Measurements from ENCODE around the gene PRKCA.

PRKCA gene

GRCh38 chr17:66675273-66675990 is 373.0 kb downstream of the PRKCA start:
- H3K4me3 ChIP-seq (ENCODE audit: low read length): peak overlapping the region; percentile 34
- DNase-seq (ENCODE audit: low read depth): peak; percentile 27
- no peak for TF ChIP-seq CTCF (IDR thresholded peaks at IDR 0.05; ENCODE audit: insufficient read depth, low read depth, low read length, missing control alignments)

GRCh38 chr17:66675991-66676371 is 373.6 kb downstream of the PRKCA start:
- peak overlapping the region; percentile 34 for H3K4me3 ChIP-seq (ENCODE audit: low read length)
- DNase-seq (ENCODE audit: low read depth): peak; percentile 84
- peak; percentile 22 for TF ChIP-seq CTCF (IDR thresholded peaks at IDR 0.05; ENCODE audit: insufficient read depth, low read depth, low read length, missing control alignments)

GRCh38 chr17:66676421-66676820 is 374.0 kb downstream of the PRKCA start:
- no peak for TF ChIP-seq CTCF (IDR thresholded peaks at IDR 0.05; ENCODE audit: insufficient read depth, low read depth, low read length, missing control alignments)
- H3K4me3 ChIP-seq (ENCODE audit: low read length): peak overlapping the region; percentile 34
- DNase-seq (ENCODE audit: low read depth): peak; percentile 98

- no peak for TF ChIP-seq CTCF (IDR thresholded peaks at IDR 0.05; ENCODE audit: insufficient read depth, low read depth, low read length, missing control alignments)
- peak; percentile 95 for DNase-seq (ENCODE audit: low read depth)
- no peak overlapping the region for H3K4me3 ChIP-seq (ENCODE audit: low read length)
Measured at GRCh38 chr17:66677201-66677981, 375.0 kb downstream of the PRKCA start.

- no peak overlapping the region for H3K4me3 ChIP-seq (ENCODE audit: low read length)
- no peak for TF ChIP-seq CTCF (IDR thresholded peaks at IDR 0.05; ENCODE audit: insufficient read depth, low read depth, low read length, missing control alignments)
- no peak for DNase-seq (ENCODE audit: low read depth)
Measured at GRCh38 chr17:66678061-66678460, 375.6 kb downstream of the PRKCA start.

- DNase-seq (ENCODE audit: low read depth): no peak
Measured at GRCh38 chr17:66678827-66679226, 376.4 kb downstream of the PRKCA start.

More at GRCh38 chr17:66678827-66679226, 376.4 kb downstream of the PRKCA start:
- no peak overlapping the region for H3K4me3 ChIP-seq (ENCODE audit: low read length)
- TF ChIP-seq CTCF (IDR thresholded peaks at IDR 0.05; ENCODE audit: insufficient read depth, low read depth, low read length, missing control alignments): no peak

All from epithelial cell of esophagus (primary cell).